Fibroblast of villous mesenchyme (primary cell): ENCODE results near the gene SORCS2. TPM values are rescaled to one million over a fixed set of nuclear protein-coding genes. Genes with fewer than 3 reads are reported as not detected.

Experiments used
- DNase-seq: peaks from one replicate; pipeline ENCODE4 v3.0.0-alpha.2; 2010; ENCODE audit warnings: low read depth
- H3K4me3 ChIP-seq: 2 replicates; pipeline ENCODE4 v1.5.1; 2011; ENCODE audit warnings: low read depth, mild to moderate bottlenecking, low read length
- CTCF ChIP-seq: IDR thresholded peaks from 2 replicates; pipeline ENCODE4 v1.5.1; 2012; ENCODE audit warnings: low read depth, mild to moderate bottlenecking, low read length; ENCODE audit not compliant: insufficient read depth
- total RNA-seq: library from RNA; depleted of rRNA; stranded (reverse); fragments of >200 nt; gene quantifications from 2 replicates; pipeline ENCODE4 v1.2.3, GENCODE V29; 2012

SORCS2 gene
- total RNA-seq, 1 donor = under 0.01 TPM

GRCh38 chr4:7422898-7423180, 230.5 kb downstream of the SORCS2 start:
- DNase-seq = no peak
- no peak for TF ChIP-seq CTCF
- H3K4me3 ChIP-seq = no peak overlapping the region

GRCh38 chr4:7423391-7423790, 231.1 kb downstream of the SORCS2 start:
- DNase-seq = no peak
- TF ChIP-seq CTCF = no peak
- H3K4me3 ChIP-seq = no peak overlapping the region

- no peak for DNase-seq
- no peak overlapping the region for H3K4me3 ChIP-seq
- TF ChIP-seq CTCF = no peak
Observed at GRCh38 chr4:7423801-7424552, 231.6 kb downstream of the SORCS2 start.

GRCh38 chr4:7424553-7425111, 232.3 kb downstream of the SORCS2 start:
- DNase-seq = no peak
- no peak for TF ChIP-seq CTCF
- H3K4me3 ChIP-seq = no peak overlapping the region

- no peak overlapping the region for H3K4me3 ChIP-seq
- DNase-seq = no peak
- no peak for TF ChIP-seq CTCF
Observed at GRCh38 chr4:7425124-7425523, 232.8 kb downstream of the SORCS2 start.

- H3K4me3 ChIP-seq = no peak overlapping the region
- DNase-seq = no peak
- TF ChIP-seq CTCF = no peak
Observed at GRCh38 chr4:7425591-7426468, 233.5 kb downstream of the SORCS2 start.
